HepG2 (cell line): Measurements from ENCODE around the gene PNN. TPM values are rescaled to one million over a fixed set of nuclear protein-coding genes. Genes with fewer than 3 reads are reported as not detected.

Source experiments
- ATAC-seq: fragments of 200-7000 bp; cut with Tn5 transposase; 3 replicates; pipeline ENCODE4 v1.9.1; 2020; ENCODE audit warnings: mild to moderate bottlenecking, moderate library complexity
- BruUV-seq: library from RNA; stranded (reverse); fragments of 400-500 nt; replicated peaks from 2 replicates; lab custom pipeline; 2021; lab: Mats Ljungman, UMichigan
- CTCF ChIA-PET: fragments of 300-600 bp; formaldehyde crosslinking; extraction: SDS; loops from one replicate; lab custom pipeline; 2021; ENCODE audit warnings: low total read pairs, inconsistent platforms, low intra/inter-chr PET ratio; lab: Yijun Ruan, JAX
- POLR2A ChIA-PET: fragments of 350-600 bp; sonication (Branson Sonifier 250); formaldehyde crosslinking; loops from one replicate; lab custom pipeline; 2020; ENCODE audit warnings: antibody characterized with exemption, inconsistent platforms; lab: Yijun Ruan, JAX
- DNase-seq: peaks from one replicate; pipeline ENCODE4 v3.0.0-alpha.2; 2015; ENCODE audit warnings: low spot score
- FAIRE-seq: peaks from 3 replicates; lab custom pipeline; 2011; peaks lifted over from hg19 to GRCh38; lab: Jason Lieb, UNC
- H2AFZ ChIP-seq: one replicate; pipeline ENCODE4 v1.6.1; 2011; ENCODE audit warnings: low read length, inconsistent platforms
- H3K27ac ChIP-seq: fragments of 300-600 bp; 3 replicates; pipeline ENCODE4 v1.8.0; 2011; ENCODE audit warnings: mixed run types, mild to moderate bottlenecking, mixed read lengths, low read length, inconsistent platforms; ENCODE audit not compliant: insufficient read depth; ENCODE audit errors: extremely low read length
- H3K27me3 ChIP-seq, 2 experiments: fragments of 200-600 bp in 1 of 2; 2 replicates in 1 of 2; 3 replicates in 1 of 2; pipeline versions ENCODE4 v1.6.0 to v1.8.0; 2011; ENCODE audit warnings: low read length in 2 of 2, mild to moderate bottlenecking in 2 of 2, moderate library complexity in 2 of 2, inconsistent platforms in 1 of 2; ENCODE audit not compliant: insufficient read depth in 2 of 2, control insufficient read depth in 1 of 2
- H3K36me3 ChIP-seq, 2 experiments: fragments of 200-600 bp in 1 of 2; replicated peaks in 1 of 2; 2 replicates in 1 of 2; 3 replicates in 1 of 2; pipeline versions ENCODE4 v1.5.1 to v1.8.0; 2011; ENCODE audit warnings: low read length in 2 of 2, inconsistent platforms in 1 of 2; ENCODE audit not compliant: insufficient read depth in 2 of 2, control insufficient read depth in 1 of 2
- H3K4me1 ChIP-seq: 2 replicates; pipeline ENCODE4 v1.5.1; 2012; ENCODE audit warnings: low read length, inconsistent platforms; ENCODE audit not compliant: insufficient read depth
- H3K4me2 ChIP-seq: 2 replicates; pipeline ENCODE4 v1.6.0; 2011; ENCODE audit warnings: low read depth, low read length, inconsistent platforms
- H3K4me3 ChIP-seq, 3 experiments: fragments of 200-600 bp in 1 of 3; sonication (generic), shearing (Covaris generic) in 1 of 3; replicated peaks in 1 of 3; 2 replicates each; pipeline ENCODE4 v1.5.1; 2011 to 2016; ENCODE audit warnings: low read length in 3 of 3, inconsistent platforms in 2 of 3, low read depth in 2 of 3, mild to moderate bottlenecking in 2 of 3, control low read depth in 1 of 3, mixed read lengths in 1 of 3; ENCODE audit not compliant: insufficient read depth in 1 of 3
- H3K79me2 ChIP-seq: one replicate; pipeline ENCODE4 v1.6.1; 2011; ENCODE audit warnings: low read length, inconsistent platforms; ENCODE audit not compliant: insufficient read depth
- H3K9ac ChIP-seq: 2 replicates; pipeline ENCODE4 v1.6.0; 2011; ENCODE audit warnings: mild to moderate bottlenecking, low read depth, low read length, inconsistent platforms; ENCODE audit not compliant: insufficient read depth
- H3K9me3 ChIP-seq: 2 replicates; pipeline ENCODE4 v1.5.1; 2012; ENCODE audit warnings: mild to moderate bottlenecking, low read length
- H4K20me1 ChIP-seq: 2 replicates; pipeline ENCODE4 v1.6.0; 2011; ENCODE audit warnings: inconsistent platforms, mild to moderate bottlenecking, low read length, moderate library complexity; ENCODE audit not compliant: insufficient read depth
- ATF7 ChIP-seq, 2 experiments: fragments of 450-650 bp in 1 of 2; sonication (generic) in 1 of 2; formaldehyde crosslinking in 1 of 2; IDR thresholded peaks; 2 replicates each; pipeline versions ENCODE4 v1.4.0 to v1.6.1; 2016 to 2020; ENCODE audit warnings: antibody characterized with exemption in 1 of 2, mild to moderate bottlenecking in 1 of 2, missing genetic modification reagents in 1 of 2
- GABPA ChIP-seq, 2 experiments: IDR thresholded peaks; 2 replicates each; pipeline ENCODE4 v1.6.1; 2011 to 2016; ENCODE audit warnings: low read depth in 2 of 2, low read length in 1 of 2, missing biosample characterization in 1 of 2, missing genetic modification characterization in 1 of 2
- HOXA3 ChIP-seq: sonication (generic); formaldehyde crosslinking; IDR thresholded peaks from 2 replicates; pipeline ENCODE4 v1.5.0; 2020; ENCODE audit warnings: missing genetic modification reagents
- NFRKB ChIP-seq: fragments of 450-650 bp; IDR thresholded peaks from 2 replicates; pipeline ENCODE4 v1.6.1; 2017
- POLR2AphosphoS5 ChIP-seq: IDR thresholded peaks from 2 replicates; pipeline ENCODE4 v1.6.1; 2012; ENCODE audit warnings: low read depth, low read length
- ZFP37 ChIP-seq: sonication (generic); formaldehyde crosslinking; IDR thresholded peaks from 2 replicates; pipeline ENCODE4 v1.4.0; 2020; ENCODE audit warnings: missing genetic modification reagents, borderline replicate concordance
- ZNF256 ChIP-seq: sonication (generic); formaldehyde crosslinking; conservative IDR thresholded peaks from 2 replicates; pipeline ENCODE4 v1.4.0; 2020; ENCODE audit warnings: missing genetic modification reagents
- ZNF563 ChIP-seq: sonication (generic); formaldehyde crosslinking; IDR thresholded peaks from 2 replicates; pipeline ENCODE4 v1.8.0; 2022; ENCODE audit warnings: mild to moderate bottlenecking, moderate library complexity, missing genetic modification reagents
- WGBS: methylation state at CpG from one replicate; pipeline ENCODE4 v1.1.6; 2017; ENCODE audit warnings: low lambda C conversion rate; 5-methylcytosine and 5-hydroxymethylcytosine counted together
- in situ Hi-C: cut with HindIII; loops from 2 replicates; pipeline ENCODE4 v1.10.0; 2017; ENCODE audit warnings: low pct_unique_long_range_greater_than_20kb; ENCODE audit not compliant: extremely low pct_ligation_motif_present
- intact Hi-C: fragments of 100-400 bp; cut with micrococcal nuclease; formaldehyde crosslinking; loops from one replicate; pipeline ENCODE4 v1.10.0; 2022; ENCODE audit not compliant: unreplicated experiment
- polyA plus RNA-seq, 8 experiments: library from polyadenylated mRNA; depleted of rRNA in 3 of 8; stranded (reverse) in 7 of 8; unstranded in 1 of 8; fragments of >200 nt; fragmentation: Illumina TruSeq in 4 of 8; extraction: Trizol in 4 of 8; gene quantifications; 2 replicates each; pipeline versions ENCODE4 v1.2.1 to v1.2.3, GENCODE V29; 2011 to 2016; ENCODE audit warnings: low read depth in 4 of 8, missing spikeins in 1 of 8, mixed read lengths in 1 of 8; ENCODE audit not compliant: insufficient read depth in 1 of 8
- total RNA-seq, 5 experiments: library from RNA; depleted of rRNA; stranded (reverse); fragments of >200 nt; fragmentation: Illumina TruSeq; extraction: Trizol; gene quantifications; 2 replicates each; pipeline ENCODE4 v1.2.3, GENCODE V29; 2016; ENCODE audit warnings: low read depth in 1 of 5
- TF ChIP-seq, protein P1 (sequence below): sonication (generic); formaldehyde crosslinking; IDR thresholded peaks from 2 replicates; pipeline ENCODE4 v1.8.1; 2023; ENCODE audit warnings: missing genetic modification reagents, inconsistent platforms, borderline replicate concordance
- TF ChIP-seq, protein P2 (sequence below): sonication (generic); IDR thresholded peaks from 2 replicates; pipeline ENCODE4 v1.6.1; 2016; ENCODE audit warnings: low read depth, borderline replicate concordance
- TF ChIP-seq, protein P3 (sequence below): sonication (generic); formaldehyde crosslinking; IDR thresholded peaks from 2 replicates; pipeline ENCODE4 v1.5.0; 2020; ENCODE audit warnings: mild to moderate bottlenecking, missing genetic modification reagents, borderline replicate concordance

PNN gene
- total and polyA plus RNA-seq, 2 of the 13 experiments (the other 11 are each of a cell fraction or from before 2014, with no cell fraction given) = 58.0 to 214 TPM

DNA sequence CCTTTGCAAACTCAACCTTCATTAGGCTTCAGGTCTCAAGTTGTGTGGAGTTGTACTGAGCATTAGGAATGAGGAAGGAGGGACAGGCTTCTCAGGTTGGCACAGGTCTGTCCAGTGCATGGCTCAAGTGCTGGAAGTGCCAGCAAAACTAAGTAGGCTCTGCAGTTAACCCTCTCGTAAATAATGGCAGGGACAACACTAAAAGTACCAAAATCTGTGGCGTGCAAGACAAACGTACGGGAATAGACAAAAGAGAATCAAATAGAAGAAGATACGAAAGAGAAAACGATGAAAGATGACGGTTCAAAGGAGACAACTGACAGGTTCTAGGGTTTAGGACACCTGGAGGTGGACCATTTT, 5.5 kb upstream of the PNN start:
- Histone ChIP-seq H3K4me1 (peaks cover 63% of the 10 kb centered on the region), H3K27ac (peak overlapping the region; percentile 86), H3K4me3 (peak overlapping the region; percentile 71 to 96 (median 90)), H3K36me3 (peaks cover 3 to 4% of the 10 kb centered on the region in 2 experiments; a peak in 2 of 5 replicates), H3K79me2 (peaks cover 44% of the 10 kb centered on the region), H3K4me2 (peak overlapping the region; percentile 91), H4K20me1 (no peaks in the 10 kb centered on the region), H3K9ac (peak overlapping the region; percentile 93), H2AFZ (peak overlapping the region; percentile 81), H3K9me3 (no peaks in the 10 kb centered on the region), H3K27me3 (peaks cover 0 to 7% of the 10 kb centered on the region in 2 experiments; a peak in 1 of 5 replicates)
- peak; percentile 44 for ATAC-seq
- BruUV-seq = no TSS peak
- no peak for DNase-seq
- no peak for FAIRE-seq
- in situ Hi-C loops (no loop called here), intact Hi-C loops (no loop called here)
- ChIA-PET CTCF (no interaction called here), POLR2A (interaction anchor here (0.7 to 5.3 kb wide), 51 partner anchors 12 to 1582 kb away, joined by 3 to 285 read pairs (median 6); partner anchors contain the start of genes FBXO33, GEMIN2 and SEC23A)
- WGBS = 1% methylated on average over 7 of the region's 7 CpGs
- TF ChIP-seq, protein P1, sequence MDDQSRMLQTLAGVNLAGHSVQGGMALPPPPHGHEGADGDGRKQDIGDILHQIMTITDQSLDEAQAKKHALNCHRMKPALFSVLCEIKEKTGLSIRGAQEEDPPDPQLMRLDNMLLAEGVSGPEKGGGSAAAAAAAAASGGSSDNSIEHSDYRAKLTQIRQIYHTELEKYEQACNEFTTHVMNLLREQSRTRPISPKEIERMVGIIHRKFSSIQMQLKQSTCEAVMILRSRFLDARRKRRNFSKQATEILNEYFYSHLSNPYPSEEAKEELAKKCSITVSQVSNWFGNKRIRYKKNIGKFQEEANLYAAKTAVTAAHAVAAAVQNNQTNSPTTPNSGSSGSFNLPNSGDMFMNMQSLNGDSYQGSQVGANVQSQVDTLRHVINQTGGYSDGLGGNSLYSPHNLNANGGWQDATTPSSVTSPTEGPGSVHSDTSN (CRISPR knock-in tag) = no peak
- TF ChIP-seq, protein P2, sequence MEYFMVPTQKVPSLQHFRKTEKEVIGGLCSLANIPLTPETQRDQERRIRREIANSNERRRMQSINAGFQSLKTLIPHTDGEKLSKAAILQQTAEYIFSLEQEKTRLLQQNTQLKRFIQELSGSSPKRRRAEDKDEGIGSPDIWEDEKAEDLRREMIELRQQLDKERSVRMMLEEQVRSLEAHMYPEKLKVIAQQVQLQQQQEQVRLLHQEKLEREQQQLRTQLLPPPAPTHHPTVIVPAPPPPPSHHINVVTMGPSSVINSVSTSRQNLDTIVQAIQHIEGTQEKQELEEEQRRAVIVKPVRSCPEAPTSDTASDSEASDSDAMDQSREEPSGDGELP = no peak
- TF ChIP-seq, protein P3, sequence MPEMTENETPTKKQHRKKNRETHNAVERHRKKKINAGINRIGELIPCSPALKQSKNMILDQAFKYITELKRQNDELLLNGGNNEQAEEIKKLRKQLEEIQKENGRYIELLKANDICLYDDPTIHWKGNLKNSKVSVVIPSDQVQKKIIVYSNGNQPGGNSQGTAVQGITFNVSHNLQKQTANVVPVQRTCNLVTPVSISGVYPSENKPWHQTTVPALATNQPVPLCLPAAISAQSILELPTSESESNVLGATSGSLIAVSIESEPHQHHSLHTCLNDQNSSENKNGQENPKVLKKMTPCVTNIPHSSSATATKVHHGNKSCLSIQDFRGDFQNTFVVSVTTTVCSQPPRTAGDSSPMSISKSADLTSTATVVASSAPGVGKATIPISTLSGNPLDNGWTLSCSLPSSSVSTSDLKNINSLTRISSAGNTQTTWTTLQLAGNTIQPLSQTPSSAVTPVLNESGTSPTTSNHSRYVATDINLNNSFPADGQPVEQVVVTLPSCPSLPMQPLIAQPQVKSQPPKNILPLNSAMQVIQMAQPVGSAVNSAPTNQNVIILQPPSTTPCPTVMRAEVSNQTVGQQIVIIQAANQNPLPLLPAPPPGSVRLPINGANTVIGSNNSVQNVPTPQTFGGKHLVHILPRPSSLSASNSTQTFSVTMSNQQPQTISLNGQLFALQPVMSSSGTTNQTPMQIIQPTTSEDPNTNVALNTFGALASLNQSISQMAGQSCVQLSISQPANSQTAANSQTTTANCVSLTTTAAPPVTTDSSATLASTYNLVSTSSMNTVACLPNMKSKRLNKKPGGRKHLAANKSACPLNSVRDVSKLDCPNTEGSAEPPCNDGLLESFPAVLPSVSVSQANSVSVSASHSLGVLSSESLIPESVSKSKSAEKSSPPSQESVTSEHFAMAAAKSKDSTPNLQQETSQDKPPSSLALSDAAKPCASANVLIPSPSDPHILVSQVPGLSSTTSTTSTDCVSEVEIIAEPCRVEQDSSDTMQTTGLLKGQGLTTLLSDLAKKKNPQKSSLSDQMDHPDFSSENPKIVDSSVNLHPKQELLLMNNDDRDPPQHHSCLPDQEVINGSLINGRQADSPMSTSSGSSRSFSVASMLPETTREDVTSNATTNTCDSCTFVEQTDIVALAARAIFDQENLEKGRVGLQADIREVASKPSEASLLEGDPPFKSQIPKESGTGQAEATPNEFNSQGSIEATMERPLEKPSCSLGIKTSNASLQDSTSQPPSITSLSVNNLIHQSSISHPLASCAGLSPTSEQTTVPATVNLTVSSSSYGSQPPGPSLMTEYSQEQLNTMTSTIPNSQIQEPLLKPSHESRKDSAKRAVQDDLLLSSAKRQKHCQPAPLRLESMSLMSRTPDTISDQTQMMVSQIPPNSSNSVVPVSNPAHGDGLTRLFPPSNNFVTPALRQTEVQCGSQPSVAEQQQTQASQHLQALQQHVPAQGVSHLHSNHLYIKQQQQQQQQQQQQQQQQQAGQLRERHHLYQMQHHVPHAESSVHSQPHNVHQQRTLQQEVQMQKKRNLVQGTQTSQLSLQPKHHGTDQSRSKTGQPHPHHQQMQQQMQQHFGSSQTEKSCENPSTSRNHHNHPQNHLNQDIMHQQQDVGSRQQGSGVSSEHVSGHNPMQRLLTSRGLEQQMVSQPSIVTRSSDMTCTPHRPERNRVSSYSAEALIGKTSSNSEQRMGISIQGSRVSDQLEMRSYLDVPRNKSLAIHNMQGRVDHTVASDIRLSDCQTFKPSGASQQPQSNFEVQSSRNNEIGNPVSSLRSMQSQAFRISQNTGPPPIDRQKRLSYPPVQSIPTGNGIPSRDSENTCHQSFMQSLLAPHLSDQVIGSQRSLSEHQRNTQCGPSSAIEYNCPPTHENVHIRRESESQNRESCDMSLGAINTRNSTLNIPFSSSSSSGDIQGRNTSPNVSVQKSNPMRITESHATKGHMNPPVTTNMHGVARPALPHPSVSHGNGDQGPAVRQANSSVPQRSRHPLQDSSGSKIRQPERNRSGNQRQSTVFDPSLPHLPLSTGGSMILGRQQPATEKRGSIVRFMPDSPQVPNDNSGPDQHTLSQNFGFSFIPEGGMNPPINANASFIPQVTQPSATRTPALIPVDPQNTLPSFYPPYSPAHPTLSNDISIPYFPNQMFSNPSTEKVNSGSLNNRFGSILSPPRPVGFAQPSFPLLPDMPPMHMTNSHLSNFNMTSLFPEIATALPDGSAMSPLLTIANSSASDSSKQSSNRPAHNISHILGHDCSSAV (CRISPR knock-in tag) = peak; percentile 38
- TF ChIP-seq ZNF563 (no peak), ATF7 (IDR thresholded peaks at IDR 0.05) (no peak), ATF7 (CRISPR knock-in tag; IDR thresholded peaks at IDR 0.05) (no peak), POLR2AphosphoS5 (no peak), NFRKB (no peak), GABPA (IDR thresholded peaks at IDR 0.05; ENCODE audit: low read depth, low read length) (no peak), GABPA (CRISPR knock-in tag; IDR thresholded peaks at IDR 0.05; ENCODE audit: low read depth) (no peak), HOXA3 (CRISPR knock-in tag) (no peak), ZFP37 (CRISPR knock-in tag) (no peak), ZNF256 (CRISPR knock-in tag) (no peak)
